Caco-2 (cell line): ENCODE data around the gene CBX1. TPM values are rescaled to one million over a fixed set of nuclear protein-coding genes. Genes with fewer than 3 reads are reported as not detected.

ENCODE experiments used
- BruUV-seq: library from RNA; stranded (reverse); fragments of 400-500 nt; replicated peaks from 2 replicates; lab custom pipeline; 2021; lab: Mats Ljungman, UMichigan
- CTCF ChIA-PET: fragments of 300-600 bp; sonication (Branson Sonifier 250); formaldehyde crosslinking; loops from one replicate; lab custom pipeline; 2022; ENCODE audit warnings: antibody characterized with exemption; lab: Charles Lee
- POLR2A ChIA-PET: fragments of 300-600 bp; sonication (Branson Sonifier 250); formaldehyde crosslinking; loops from one replicate; lab custom pipeline; 2022; ENCODE audit warnings: antibody characterized with exemption; lab: Charles Lee
- DNase-seq, 2 experiments: peaks; one replicate each; pipeline versions ENCODE4 v3.0.0 to v3.0.0-alpha.2; 2020 to 2022
- H3K27me3 ChIP-seq: replicated peaks from 2 replicates; pipeline ENCODE4 v1.6.0; 2011; ENCODE audit warnings: low read length; ENCODE audit not compliant: control insufficient read depth, insufficient read depth
- H3K36me3 ChIP-seq: 2 replicates; pipeline ENCODE4 v1.5.1; 2011; ENCODE audit warnings: low read length; ENCODE audit not compliant: control insufficient read depth, insufficient read depth
- H3K4me1 ChIP-seq: fragments of 250-450 bp; sonication (Bioruptor Pico); 2 replicates; pipeline ENCODE4 v1.5.1; 2020; ENCODE audit warnings: mild to moderate bottlenecking
- H3K4me3 ChIP-seq: 2 replicates; pipeline ENCODE4 v1.5.1; 2011; ENCODE audit warnings: low read depth, mild to moderate bottlenecking, control low read depth, low read length
- H3K9me3 ChIP-seq: fragments of 250-450 bp; sonication (Bioruptor Pico); 2 replicates; pipeline ENCODE4 v1.5.1; 2020; ENCODE audit warnings: mild to moderate bottlenecking, moderate library complexity
- H3K27ac Mint-ChIP-seq: one replicate; pipeline ENCODE4 v1.8.0; 2022; ENCODE audit warnings: mixed read lengths; ENCODE audit not compliant: unreplicated experiment
- H3K27me3 Mint-ChIP-seq: one replicate; pipeline ENCODE4 v1.8.0; 2022; ENCODE audit warnings: mixed read lengths; ENCODE audit not compliant: insufficient read depth, unreplicated experiment
- H3K36me3 Mint-ChIP-seq: one replicate; pipeline ENCODE4 v1.8.0; 2022; ENCODE audit warnings: mild to moderate bottlenecking, mixed read lengths; ENCODE audit not compliant: insufficient read depth, unreplicated experiment
- H3K4me1 Mint-ChIP-seq: one replicate; pipeline ENCODE4 v1.8.0; 2022; ENCODE audit warnings: low read depth, mixed read lengths; ENCODE audit not compliant: unreplicated experiment
- H3K4me3 Mint-ChIP-seq: one replicate; pipeline ENCODE4 v1.8.0; 2022; ENCODE audit warnings: mild to moderate bottlenecking, moderate library complexity, mixed read lengths; ENCODE audit not compliant: unreplicated experiment
- H3K9me3 Mint-ChIP-seq: one replicate; pipeline ENCODE4 v1.8.0; 2022; ENCODE audit warnings: mixed read lengths; ENCODE audit not compliant: unreplicated experiment
- CTCF ChIP-seq, 2 experiments: fragments of 200-600 bp in 1 of 2; IDR thresholded peaks; 1 replicate in 1 of 2; 2 replicates in 1 of 2; pipeline versions ENCODE4 v1.5.1 to v1.8.0; 2011 to 2022; ENCODE audit warnings: antibody characterized with exemption in 1 of 2, control low read depth in 1 of 2, inconsistent platforms in 1 of 2, low read depth in 1 of 2, low read length in 1 of 2, mild to moderate bottlenecking in 1 of 2, moderate library complexity in 1 of 2; ENCODE audit not compliant: insufficient read depth in 1 of 2, severe bottlenecking in 1 of 2, unreplicated experiment in 1 of 2
- intact Hi-C: fragments of 100-400 bp; cut with micrococcal nuclease; formaldehyde crosslinking; loops from one replicate; pipeline ENCODE4 v1.10.0; 2022; ENCODE audit not compliant: unreplicated experiment
- total RNA-seq: library from RNA; stranded (reverse); gene quantifications from 2 replicates; pipeline ENCODE4 v1.2.3, GENCODE V29; 2022

Gene CBX1
- total RNA-seq, 1 experiment from 2014 or later, result 213 TPM

- H3K27me3 ChIP-seq, result no peaks in the 10 kb centered on the region
- H3K4me3 ChIP-seq, result no peak overlapping the region
- Mint-ChIP-seq H3K27me3 (peaks cover 21% of the 10 kb centered on the region), H3K9me3 (no peaks in the 10 kb centered on the region), H3K4me3 (no peak overlapping the region), H3K27ac (no peak overlapping the region), H3K4me1 (no peaks in the 10 kb centered on the region), H3K36me3 (no peaks in the 10 kb centered on the region)
- peak in 1 of 2 experiments; percentile 35 for DNase-seq
- TF ChIP-seq CTCF (IDR thresholded peaks at IDR 0.05; ENCODE audit: insufficient read depth in 1 of 2, low read depth in 1 of 2, low read length in 1 of 2, severe bottlenecking in 1 of 2, unreplicated experiment in 1 of 2), result peak in 1 of 2 experiments; percentile 35
- ChIA-PET POLR2A (no interaction called here), CTCF (interaction anchor here (0.7 to 2.5 kb wide), 4 partner anchors 11 to 91 kb away, joined by 3 to 6 read pairs (median 4); partner anchors contain the start of gene CBX1)
- no peaks in the 10 kb centered on the region for H3K4me1 ChIP-seq
- BruUV-seq, result no TSS peak
- no peaks in the 10 kb centered on the region for H3K9me3 ChIP-seq
- intact Hi-C loops, result no loop called here
- H3K36me3 ChIP-seq, result no peaks in the 10 kb centered on the region
These were observed 42.4 kb upstream of the CBX1 start for GRCh38 chr17:48143629-48144028.

- H3K27ac Mint-ChIP-seq, result no peak overlapping the region
- Histone ChIP-seq H3K36me3 (no peaks in the 10 kb centered on the region), H3K4me1 (no peaks in the 10 kb centered on the region), H3K9me3 (no peaks in the 10 kb centered on the region), H3K27me3 (no peaks in the 10 kb centered on the region), H3K4me3 (no peak overlapping the region)
- no peaks in the 10 kb centered on the region for H3K9me3 Mint-ChIP-seq
- no peak for TF ChIP-seq CTCF (IDR thresholded peaks at IDR 0.05; ENCODE audit: insufficient read depth in 1 of 2, low read depth in 1 of 2, low read length in 1 of 2, severe bottlenecking in 1 of 2, unreplicated experiment in 1 of 2)
- no peaks in the 10 kb centered on the region for H3K4me1 Mint-ChIP-seq
- no peak overlapping the region for H3K4me3 Mint-ChIP-seq
- H3K27me3 Mint-ChIP-seq, result peaks cover 14% of the 10 kb centered on the region
- BruUV-seq, result no TSS peak
- no peaks in the 10 kb centered on the region for H3K36me3 Mint-ChIP-seq
- ChIA-PET POLR2A (no interaction called here), CTCF (interaction anchor here (0.6 to 1.6 kb wide), 5 partner anchors 72 to 193 kb away, joined by 3 to 4 read pairs (median 4); no protein-coding TSS in a partner anchor)
- intact Hi-C loops, result no loop called here
- DNase-seq, result peak in 1 of 2 experiments; percentile 29
These were observed 38.7 kb upstream of the CBX1 start for GRCh38 chr17:48139944-48140343.

GRCh38 chr17:48137656-48138055, 36.4 kb upstream of the CBX1 start:
- no peaks in the 10 kb centered on the region for H3K4me1 ChIP-seq
- no peak overlapping the region for H3K27ac Mint-ChIP-seq
- no peaks in the 10 kb centered on the region for H3K36me3 ChIP-seq
- H3K4me3 Mint-ChIP-seq, result no peak overlapping the region
- intact Hi-C loops, result no loop called here
- ChIA-PET POLR2A (no interaction called here), CTCF (no interaction called here)
- H3K9me3 ChIP-seq, result no peaks in the 10 kb centered on the region
- H3K4me3 ChIP-seq, result no peak overlapping the region
- H3K9me3 Mint-ChIP-seq, result no peaks in the 10 kb centered on the region
- H3K36me3 Mint-ChIP-seq, result no peaks in the 10 kb centered on the region
- no peak for TF ChIP-seq CTCF (IDR thresholded peaks at IDR 0.05; ENCODE audit: insufficient read depth in 1 of 2, low read depth in 1 of 2, low read length in 1 of 2, severe bottlenecking in 1 of 2, unreplicated experiment in 1 of 2)
- H3K27me3 ChIP-seq, result no peaks in the 10 kb centered on the region
- no peak for DNase-seq
- BruUV-seq, result no TSS peak
- no peaks in the 10 kb centered on the region for H3K4me1 Mint-ChIP-seq
- peaks cover 17% of the 10 kb centered on the region for H3K27me3 Mint-ChIP-seq
